Keratinocyte (primary cell): ENCODE data around the gene HLA-DPA1.

Experiments
- CTCF ChIP-seq, 3 experiments: IDR thresholded peaks in 1 of 3; conservative IDR thresholded peaks in 1 of 3; optimal IDR thresholded peaks in 1 of 3; 2 replicates in 2 of 3; 3 replicates in 1 of 3; pipeline versions ENCODE3 to v1.5.1; 2011; ENCODE audit warnings: low read length in 3 of 3, mild to moderate bottlenecking in 3 of 3, moderate library complexity in 2 of 3, control low read depth in 1 of 3, inconsistent platforms in 1 of 3; ENCODE audit not compliant: insufficient read depth in 2 of 3; ENCODE audit errors: extremely low read depth in 1 of 3
- EZH2 ChIP-seq: IDR thresholded peaks from one replicate; pipeline ENCODE4 v1.6.1; 2012; ENCODE audit warnings: inconsistent platforms, mild to moderate bottlenecking, low read length, moderate library complexity

DNA sequence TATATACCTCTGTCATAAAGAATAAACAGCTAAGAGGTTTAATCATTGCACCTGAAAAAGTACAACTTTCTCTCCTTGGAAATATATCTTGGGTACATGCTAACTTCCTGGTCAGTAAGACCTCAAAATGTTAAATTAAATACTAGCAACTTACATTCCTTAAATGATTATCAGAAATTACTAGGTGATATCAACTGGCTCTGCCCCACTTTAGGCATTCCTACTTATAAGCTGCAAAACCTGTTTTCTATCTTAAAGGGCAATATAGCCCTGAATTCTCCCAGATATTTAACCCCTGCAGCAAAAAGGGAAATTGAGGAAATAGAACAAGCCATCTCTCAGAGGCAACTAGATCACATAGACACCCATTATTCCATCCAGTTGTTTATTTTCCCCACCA lies 20.8 kb downstream of the HLA-DPA1 start:
- no peak for TF ChIP-seq CTCF (optimal IDR thresholded peaks at IDR 0.05 in 1 of 3, IDR thresholded peaks at IDR 0.05 in 1 of 3, conservative IDR thresholded peaks at IDR 0.05 in 1 of 3; ENCODE audit: extremely low read depth in 1 of 3, insufficient read depth in 2 of 3, low read length in 3 of 3)
- TF ChIP-seq EZH2, result no peak
